ENCODE results near the gene E2F7. TPM values are rescaled to one million over a fixed set of nuclear protein-coding genes. Genes with fewer than 3 reads are reported as not detected.

Gene E2F7
- total and polyA plus RNA-seq, 2 of the 4 experiments (the other 2 are of a cell fraction) = 6.0 to 8.1 TPM

DNA sequence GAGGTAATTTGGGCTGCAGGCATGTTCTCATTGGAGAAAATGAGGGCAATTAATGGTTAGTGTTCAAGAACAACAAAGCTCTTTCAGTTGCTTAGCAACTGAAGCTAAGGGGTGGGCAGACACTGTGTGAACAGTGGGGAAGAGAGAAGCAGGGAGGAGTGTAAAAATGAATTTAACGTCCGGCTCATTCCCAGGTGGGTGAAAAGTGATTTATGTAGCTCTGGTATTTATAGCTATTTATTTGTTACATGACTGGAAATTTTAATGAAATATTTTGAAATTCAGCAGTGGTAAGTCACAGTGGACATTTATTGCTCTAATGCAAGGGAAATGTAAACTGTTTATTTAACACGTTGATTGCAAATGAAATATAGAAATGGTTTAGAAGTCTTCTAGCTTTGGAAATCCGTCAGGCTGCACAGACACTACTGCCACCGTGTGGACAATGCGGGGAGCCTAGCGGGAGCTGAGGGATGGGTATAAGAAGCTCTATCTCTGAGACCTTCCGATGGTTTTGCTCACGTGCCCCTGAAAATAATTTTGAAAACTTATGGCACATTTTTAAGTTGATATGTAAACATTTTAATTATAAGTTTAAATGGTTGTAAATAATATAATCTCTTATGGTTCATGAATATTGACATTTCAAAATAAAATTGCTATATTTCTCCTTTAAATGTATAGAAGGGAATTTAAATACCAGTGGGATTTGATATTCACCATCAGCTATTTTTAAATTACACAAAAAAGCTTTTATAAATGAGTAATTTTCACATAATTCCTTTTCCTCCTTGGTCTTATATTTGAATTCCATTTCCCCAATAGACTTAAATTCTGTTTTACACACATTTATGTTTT lies 54.4 kb downstream of the E2F7 start:
- ATAC-seq (ENCODE audit: low read depth) = peak; percentile 96
- peak overlapping the region; percentile 1; the same call in 1 of the 2 replicates for H2BK120ac ChIP-seq (ENCODE audit: low read depth, low read length)
- no TSS peak for BruUV-seq (replicated peaks)
- H3K36me3 ChIP-seq (ENCODE audit: control insufficient read depth, insufficient read depth, low read length) = no peaks in the 10 kb centered on the region
- peak overlapping the region; percentile 7; the same call in 1 of the 2 replicates for H3K18ac ChIP-seq (ENCODE audit: low read depth, low read length)
- POLR2A ChIA-PET (ENCODE audit: unreplicated experiment) = no interaction called here
- peak overlapping the region; percentile 73 for H3K4me2 ChIP-seq (ENCODE audit: low read depth, low read length)
- H4K5ac ChIP-seq (ENCODE audit: low read depth, low read length) = no peak overlapping the region
- DNase-seq = peak; percentile 89
- peak overlapping the region in 1 of 2 experiments; percentile 4; a peak in 1 of 4 replicates for H4K8ac ChIP-seq (ENCODE audit: low read depth in 2 of 2, low read length in 2 of 2)
- no peak overlapping the region; the same call in 1 of the 2 replicates for H3K56ac ChIP-seq (ENCODE audit: extremely low read depth, insufficient read depth, low read length)
- no peaks in the 10 kb centered on the region for H3K27me3 ChIP-seq (ENCODE audit: control insufficient read depth, insufficient read depth, low read length)
- intact Hi-C loops (cut with micrococcal nuclease) = loop anchor here (1.0 to 5.0 kb wide), 6 partner anchors 132 to 390 kb away; partner anchors contain the start of gene CSRP2
- no peaks in the 10 kb centered on the region for H4K20me1 ChIP-seq (ENCODE audit: insufficient read depth, low read length)
- H3K4ac ChIP-seq (ENCODE audit: low read depth, low read length) = no peak overlapping the region
- H3K27ac ChIP-seq (ENCODE audit: insufficient read depth, low read length) = no peak overlapping the region; the same call in 1 of the 2 replicates
- no peaks in the 10 kb centered on the region for H3K9me3 ChIP-seq (ENCODE audit: control insufficient read depth, insufficient read depth, low read length)
- WGBS, 2 experiments (ENCODE audit: extremely low coverage in 2 of 2, insufficient read length in 1 of 2) = 0% methylated on average over 3 of the region's 9 CpGs; no CpG with 5 or more reads in 1 of the 2 experiments
- dilution Hi-C loops (cut with HindIII; ENCODE audit: low sequenced_read_pairs, unreplicated experiment) = no loop called here
- H3K23ac ChIP-seq (ENCODE audit: low read depth, low read length) = no peak overlapping the region
- H2BK20ac ChIP-seq (ENCODE audit: low read depth, low read length) = peak overlapping the region; percentile 11
- CTCF ChIA-PET = interaction anchor here (0.5 to 1.6 kb wide), 42 partner anchors 8 to 929 kb away, joined by 3 to 15 read pairs (median 4); partner anchors contain the start of genes CSRP2 and ZDHHC17
- H3K4me3 ChIP-seq (ENCODE audit: insufficient read depth, low read depth, low read length) = no peak overlapping the region
- peaks cover 5% of the 10 kb centered on the region for H3K4me1 ChIP-seq (ENCODE audit: control insufficient read depth, insufficient read depth, low read length)
- H2AFZ ChIP-seq (replicated peaks; ENCODE audit: low read length, poor library complexity) = no peak overlapping the region
- no peaks in the 10 kb centered on the region for H3K9me1 ChIP-seq (ENCODE audit: insufficient read depth, low read length)
- in situ Hi-C loops (cut with MboI; ENCODE audit: low sequenced_read_pairs) = loop anchor here (5.0 kb wide), 1 partner anchor 394 kb away; no protein-coding TSS in a partner anchor
- no peak overlapping the region for H3K9ac ChIP-seq (ENCODE audit: low read depth, low read length)
- no peak overlapping the region for H3K14ac ChIP-seq (replicated peaks; ENCODE audit: low read depth, low read length)
- H2BK5ac ChIP-seq (ENCODE audit: low read depth, low read length, poor library complexity, severe bottlenecking) = peak overlapping the region; percentile 55
- no peak overlapping the region for H2AK9ac ChIP-seq (replicated peaks; ENCODE audit: low read depth, low read length, poor library complexity)
- 0 out of 2 replicates have a peak overlapping the region, but pooled peaks have one; percentile 29 for H4K91ac ChIP-seq (ENCODE audit: insufficient read depth, low read depth, low read length)
- H2AK5ac ChIP-seq (ENCODE audit: low read depth, low read length) = no peak overlapping the region
- no peak overlapping the region; the same call in 2 of the 3 replicates for H2BK15ac ChIP-seq (ENCODE audit: low read depth, low read length)
- no peaks in the 10 kb centered on the region for H3K79me1 ChIP-seq (ENCODE audit: low read depth in 1 of 2, low read length in 2 of 2)
- TF ChIP-seq, protein P1, sequence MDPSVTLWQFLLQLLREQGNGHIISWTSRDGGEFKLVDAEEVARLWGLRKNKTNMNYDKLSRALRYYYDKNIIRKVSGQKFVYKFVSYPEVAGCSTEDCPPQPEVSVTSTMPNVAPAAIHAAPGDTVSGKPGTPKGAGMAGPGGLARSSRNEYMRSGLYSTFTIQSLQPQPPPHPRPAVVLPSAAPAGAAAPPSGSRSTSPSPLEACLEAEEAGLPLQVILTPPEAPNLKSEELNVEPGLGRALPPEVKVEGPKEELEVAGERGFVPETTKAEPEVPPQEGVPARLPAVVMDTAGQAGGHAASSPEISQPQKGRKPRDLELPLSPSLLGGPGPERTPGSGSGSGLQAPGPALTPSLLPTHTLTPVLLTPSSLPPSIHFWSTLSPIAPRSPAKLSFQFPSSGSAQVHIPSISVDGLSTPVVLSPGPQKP (IDR thresholded peaks at IDR 0.05; ENCODE audit: borderline replicate concordance, low read depth, low read length) = no peak
- peak; percentile 50; the same call in 1 of the 2 replicates for TF ChIP-seq FOS (IDR thresholded peaks at IDR 0.05; ENCODE audit: low read depth, low read length)
- no peak for TF ChIP-seq MXI1 (IDR thresholded peaks at IDR 0.05; ENCODE audit: borderline replicate concordance, low read depth, low read length)
- TF ChIP-seq, protein P2, sequence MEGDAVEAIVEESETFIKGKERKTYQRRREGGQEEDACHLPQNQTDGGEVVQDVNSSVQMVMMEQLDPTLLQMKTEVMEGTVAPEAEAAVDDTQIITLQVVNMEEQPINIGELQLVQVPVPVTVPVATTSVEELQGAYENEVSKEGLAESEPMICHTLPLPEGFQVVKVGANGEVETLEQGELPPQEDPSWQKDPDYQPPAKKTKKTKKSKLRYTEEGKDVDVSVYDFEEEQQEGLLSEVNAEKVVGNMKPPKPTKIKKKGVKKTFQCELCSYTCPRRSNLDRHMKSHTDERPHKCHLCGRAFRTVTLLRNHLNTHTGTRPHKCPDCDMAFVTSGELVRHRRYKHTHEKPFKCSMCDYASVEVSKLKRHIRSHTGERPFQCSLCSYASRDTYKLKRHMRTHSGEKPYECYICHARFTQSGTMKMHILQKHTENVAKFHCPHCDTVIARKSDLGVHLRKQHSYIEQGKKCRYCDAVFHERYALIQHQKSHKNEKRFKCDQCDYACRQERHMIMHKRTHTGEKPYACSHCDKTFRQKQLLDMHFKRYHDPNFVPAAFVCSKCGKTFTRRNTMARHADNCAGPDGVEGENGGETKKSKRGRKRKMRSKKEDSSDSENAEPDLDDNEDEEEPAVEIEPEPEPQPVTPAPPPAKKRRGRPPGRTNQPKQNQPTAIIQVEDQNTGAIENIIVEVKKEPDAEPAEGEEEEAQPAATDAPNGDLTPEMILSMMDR (conservative IDR thresholded peaks at IDR 0.05; ENCODE audit: low read depth, low read length) = peak; percentile 96
- peak; percentile 88 for TF ChIP-seq SMC3 (IDR thresholded peaks at IDR 0.05; ENCODE audit: low read depth, low read length)
- TF ChIP-seq RCOR1 (IDR thresholded peaks at IDR 0.05; ENCODE audit: insufficient replicate concordance, low read length) = peak; percentile 14
- TF ChIP-seq MAFK (IDR thresholded peaks at IDR 0.05; ENCODE audit: low read depth, low read length) = no peak
- no peak for TF ChIP-seq RFX5 (IDR thresholded peaks at IDR 0.05; ENCODE audit: low read depth, low read length)
- TF ChIP-seq BHLHE40 (IDR thresholded peaks at IDR 0.05; ENCODE audit: low read depth, low read length) = peak; percentile 68
- TF ChIP-seq NFE2L2 (IDR thresholded peaks at IDR 0.05; ENCODE audit: low read depth, low read length) = no peak
- TF ChIP-seq CHD1 (IDR thresholded peaks at IDR 0.05; ENCODE audit: low read depth, low read length) = no peak
- no peak for TF ChIP-seq MAZ (IDR thresholded peaks at IDR 0.05; ENCODE audit: borderline replicate concordance, low read depth, low read length)
- TF ChIP-seq POLR2A (IDR thresholded peaks at IDR 0.05; ENCODE audit: low read depth, low read length) = peak; percentile 48; the same call in 1 of the 2 replicates
- peak; percentile 97 for TF ChIP-seq RAD21 (IDR thresholded peaks at IDR 0.05; ENCODE audit: low read length)

Measured in IMR-90 (cell line).